ENCODE measurements around the gene MAGED1.

Gene MAGED1

GRCh38 chrX:51892921-51893745, at the start of gene MAGED1:
TSS of gene MAGED1 (plus strand) at chrX:51893623. CDS start at chrX:51894305, 682 bp downstream.
- DNase-seq = peak; percentile 48 to 77

GRCh38 chrX:51847463-51847862, 46.0 kb upstream of the MAGED1 start:
- no peak for DNase-seq

- DNase-seq = no peak
These were observed 41.8 kb upstream of the MAGED1 start for GRCh38 chrX:51851507-51852085.

GRCh38 chrX:51852096-51852495, 41.3 kb upstream of the MAGED1 start:
- no peak for DNase-seq

GRCh38 chrX:51852621-51853020, 40.8 kb upstream of the MAGED1 start:
- DNase-seq = no peak

GRCh38 chrX:51853251-51853650, 40.2 kb upstream of the MAGED1 start:
- no peak for DNase-seq

- DNase-seq = no peak
These were observed 37.7 kb upstream of the MAGED1 start for GRCh38 chrX:51855698-51856097.

GRCh38 chrX:51857159-51857733, 36.2 kb upstream of the MAGED1 start:
- DNase-seq = no peak

- DNase-seq = peak in 1 of 2 donors; percentile 14
These were observed 32.7 kb upstream of the MAGED1 start for GRCh38 chrX:51860679-51861078.

GRCh38 chrX:51862920-51863319, 30.5 kb upstream of the MAGED1 start:
- DNase-seq = no peak

GRCh38 chrX:51866210-51866609, 27.2 kb upstream of the MAGED1 start:
- DNase-seq = no peak

- DNase-seq = no peak
These were observed 25.8 kb upstream of the MAGED1 start for GRCh38 chrX:51867626-51868025.

- no peak for DNase-seq
These were observed 23.1 kb upstream of the MAGED1 start for GRCh38 chrX:51870354-51870753.

GRCh38 chrX:51874123-51874522, 19.3 kb upstream of the MAGED1 start:
- no peak for DNase-seq

- DNase-seq = no peak
These were observed 17.0 kb upstream of the MAGED1 start for GRCh38 chrX:51876441-51876840.

- no peak for DNase-seq
These were observed 15.4 kb upstream of the MAGED1 start for GRCh38 chrX:51878056-51878455.

- no peak for DNase-seq
These were observed 3.6 kb upstream of the MAGED1 start for GRCh38 chrX:51889851-51890250.

- no peak for DNase-seq
These were observed 2.2 kb upstream of the MAGED1 start for GRCh38 chrX:51891245-51891644.

GRCh38 chrX:51891821-51892551, 1.4 kb upstream of the MAGED1 start:
- DNase-seq = peak; percentile 2 to 10

GRCh38 chrX:51893931-51894696, 691 bp downstream of the MAGED1 start:
- DNase-seq = peak in 1 of 2 donors; percentile 36

- DNase-seq = peak in 1 of 2 donors; percentile 7
These were observed 1.4 kb downstream of the MAGED1 start for GRCh38 chrX:51894697-51895336.

- DNase-seq = no peak
These were observed 3.2 kb downstream of the MAGED1 start for GRCh38 chrX:51896626-51897025.
